OCI-LY1 (cell line): ENCODE results near the gene ZBTB32.
"Not testable (repeated sequence)": the region's sequence is repeated elsewhere in the genome, so short reads cannot be mapped to it uniquely, and the experiment has no call there.

ENCODE experiments used
- H2AFZ ChIP-seq: fragments of 200-600 bp; sonication (generic), shearing (Covaris generic); 2 replicates; pipeline ENCODE4 v1.6.0; 2014; ENCODE audit warnings: antibody characterized with exemption, mild to moderate bottlenecking, low read length
- H3F3A ChIP-seq: fragments of 200-600 bp; sonication (generic), shearing (Covaris generic); 2 replicates; pipeline ENCODE4 v1.6.0; 2014; ENCODE audit warnings: mild to moderate bottlenecking, antibody characterized with exemption, low read length, moderate library complexity; ENCODE audit not compliant: insufficient read depth
- H3K27ac ChIP-seq: fragments of 200-600 bp; sonication (generic); 2 replicates; pipeline ENCODE4 v1.5.1; 2014; ENCODE audit warnings: low read length, mixed run types, mild to moderate bottlenecking, low read depth; ENCODE audit not compliant: poor library complexity, severe bottlenecking
- H3K27me3 ChIP-seq: fragments of 200-600 bp; sonication (generic); 2 replicates; pipeline ENCODE4 v1.6.0; 2014; ENCODE audit warnings: antibody characterized with exemption, mild to moderate bottlenecking, low read length, moderate library complexity; ENCODE audit not compliant: insufficient read depth
- H3K36me3 ChIP-seq: fragments of 200-600 bp; sonication (generic); 2 replicates; pipeline ENCODE4 v1.6.1; 2014; ENCODE audit warnings: mild to moderate bottlenecking, antibody characterized with exemption, low read length, moderate library complexity, mixed read lengths; ENCODE audit not compliant: insufficient read depth
- H3K4me1 ChIP-seq: fragments of 200-600 bp; sonication (generic); 2 replicates; pipeline ENCODE4 v1.5.1; 2014; ENCODE audit warnings: mild to moderate bottlenecking, low read length, moderate library complexity; ENCODE audit not compliant: insufficient read depth, severe bottlenecking
- H3K4me2 ChIP-seq: fragments of 200-600 bp; sonication (generic), shearing (Covaris generic); 2 replicates; pipeline ENCODE4 v1.6.1; 2014; ENCODE audit warnings: low read length
- H3K4me3 ChIP-seq: fragments of 200-600 bp; sonication (generic); 2 replicates; pipeline ENCODE4 v1.5.1; 2014; ENCODE audit warnings: low read length, low read depth, mild to moderate bottlenecking, mixed read lengths; ENCODE audit not compliant: poor library complexity, severe bottlenecking
- H3K79me2 ChIP-seq: fragments of 200-600 bp; shearing (Covaris generic); 2 replicates; pipeline ENCODE4 v1.6.1; 2016; ENCODE audit warnings: mixed run types, low read length, mixed read lengths; ENCODE audit not compliant: insufficient read depth
- H3K9ac ChIP-seq: fragments of 200-600 bp; sonication (generic), shearing (Covaris generic); 2 replicates; pipeline ENCODE4 v1.6.1; 2014; ENCODE audit warnings: mild to moderate bottlenecking, low read length, mixed read lengths
- H3K9me2 ChIP-seq: fragments of 200-600 bp; sonication (generic), shearing (Covaris generic); 2 replicates; pipeline ENCODE4 v1.6.1; 2014; ENCODE audit warnings: low read depth, mild to moderate bottlenecking, low read length, mixed read lengths
- H3K9me3 ChIP-seq: fragments of 200-600 bp; shearing (Covaris generic); 2 replicates; pipeline ENCODE4 v1.6.1; 2014; ENCODE audit warnings: low read length, mixed read lengths
- H4K20me1 ChIP-seq: fragments of 200-600 bp; sonication (generic), shearing (Covaris generic); 2 replicates; pipeline ENCODE4 v1.6.0; 2016; ENCODE audit warnings: mild to moderate bottlenecking, low read length; ENCODE audit not compliant: insufficient read depth
- EZH2 ChIP-seq: fragments of 200-600 bp; sonication (generic), shearing (Covaris generic); IDR thresholded peaks from 2 replicates; pipeline ENCODE4 v1.8.0; 2017; ENCODE audit warnings: borderline replicate concordance, mixed run types, mild to moderate bottlenecking, antibody characterized with exemption, low read length, moderate library complexity, mixed read lengths
- TF ChIP-seq, protein P1 (sequence below): fragments of 200-600 bp; sonication (generic), shearing (Covaris generic); IDR thresholded peaks from 2 replicates; pipeline ENCODE4 v1.5.1; 2017; ENCODE audit warnings: mild to moderate bottlenecking, antibody characterized with exemption, low read length, moderate library complexity, mixed read lengths

ZBTB32 gene

DNA sequence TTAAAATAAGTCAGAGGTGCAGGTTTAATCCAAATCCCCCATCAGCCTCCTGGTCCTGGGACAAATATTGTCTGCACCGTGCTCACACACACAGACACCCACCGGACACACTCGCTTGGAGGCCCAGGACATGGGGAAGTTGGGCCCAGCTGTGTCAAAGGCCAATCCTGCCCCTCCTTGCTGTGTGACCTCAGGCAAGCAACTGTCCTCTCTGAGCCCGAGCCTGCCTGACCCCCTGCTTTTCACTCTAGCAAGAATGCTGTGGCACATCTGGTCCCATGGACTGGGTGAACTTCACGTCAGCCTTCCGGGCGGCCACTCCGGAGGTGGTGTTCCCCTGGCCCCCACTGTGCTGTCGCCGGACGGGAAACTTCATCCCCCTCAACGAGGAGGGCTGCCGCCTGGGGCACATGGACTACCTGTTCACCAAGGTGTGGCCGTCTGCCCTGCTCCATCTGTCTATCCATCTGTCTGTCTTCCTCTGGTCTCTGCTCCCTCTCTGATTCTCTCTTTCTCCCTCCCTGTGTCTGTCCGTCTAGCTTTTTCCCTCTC lies 28.7 kb upstream of the ZBTB32 start:
- no peaks in the 10 kb centered on the region for H4K20me1 ChIP-seq
- no peak overlapping the region for H3K27ac ChIP-seq
- no peak overlapping the region for H3K4me3 ChIP-seq
- no peak for TF ChIP-seq EZH2
- TF ChIP-seq, protein P1, sequence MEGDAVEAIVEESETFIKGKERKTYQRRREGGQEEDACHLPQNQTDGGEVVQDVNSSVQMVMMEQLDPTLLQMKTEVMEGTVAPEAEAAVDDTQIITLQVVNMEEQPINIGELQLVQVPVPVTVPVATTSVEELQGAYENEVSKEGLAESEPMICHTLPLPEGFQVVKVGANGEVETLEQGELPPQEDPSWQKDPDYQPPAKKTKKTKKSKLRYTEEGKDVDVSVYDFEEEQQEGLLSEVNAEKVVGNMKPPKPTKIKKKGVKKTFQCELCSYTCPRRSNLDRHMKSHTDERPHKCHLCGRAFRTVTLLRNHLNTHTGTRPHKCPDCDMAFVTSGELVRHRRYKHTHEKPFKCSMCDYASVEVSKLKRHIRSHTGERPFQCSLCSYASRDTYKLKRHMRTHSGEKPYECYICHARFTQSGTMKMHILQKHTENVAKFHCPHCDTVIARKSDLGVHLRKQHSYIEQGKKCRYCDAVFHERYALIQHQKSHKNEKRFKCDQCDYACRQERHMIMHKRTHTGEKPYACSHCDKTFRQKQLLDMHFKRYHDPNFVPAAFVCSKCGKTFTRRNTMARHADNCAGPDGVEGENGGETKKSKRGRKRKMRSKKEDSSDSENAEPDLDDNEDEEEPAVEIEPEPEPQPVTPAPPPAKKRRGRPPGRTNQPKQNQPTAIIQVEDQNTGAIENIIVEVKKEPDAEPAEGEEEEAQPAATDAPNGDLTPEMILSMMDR = no peak
- H3K27me3 ChIP-seq = peaks cover 4% of the 10 kb centered on the region; the same call in 1 of the 2 replicates
- H2AFZ ChIP-seq = no peak overlapping the region
- H3K9ac ChIP-seq = no peak overlapping the region
- H3K4me2 ChIP-seq = no peak overlapping the region
- H3K36me3 ChIP-seq = no peaks in the 10 kb centered on the region
- no peaks in the 10 kb centered on the region for H3K9me2 ChIP-seq
- H3K79me2 ChIP-seq = no peaks in the 10 kb centered on the region
- H3F3A ChIP-seq = no peaks in the 10 kb centered on the region
- no peaks in the 10 kb centered on the region for H3K9me3 ChIP-seq
- no peaks in the 10 kb centered on the region for H3K4me1 ChIP-seq

DNA sequence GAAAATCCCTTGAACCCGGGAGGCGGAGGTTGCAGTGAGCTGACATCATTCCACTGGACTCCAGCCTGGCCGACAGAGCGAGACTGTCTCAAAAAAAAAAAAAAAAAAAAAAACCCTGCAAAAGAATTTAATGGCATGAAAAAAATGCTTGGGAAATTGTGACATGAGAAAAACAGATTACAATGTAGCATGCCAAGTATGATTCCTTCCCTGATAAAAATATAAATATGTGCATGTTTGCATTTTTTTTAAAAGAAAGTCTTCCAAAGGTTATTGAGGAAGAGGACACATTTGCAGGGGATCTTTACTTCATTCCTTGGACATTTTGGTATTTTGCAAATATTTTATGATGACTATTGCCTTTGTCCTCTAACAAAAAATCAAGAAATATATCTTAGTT lies 14.5 kb upstream of the ZBTB32 start:
- Histone ChIP-seq H3K9me3 (no peaks in the 10 kb centered on the region), H3K79me2 (no peaks in the 10 kb centered on the region), H3K9ac (no peak overlapping the region), H3K4me1 (no peaks in the 10 kb centered on the region), H3K9me2 (no peaks in the 10 kb centered on the region), H3K27ac (no peak overlapping the region), H3K4me2 (no peak overlapping the region), H3K36me3 (no peaks in the 10 kb centered on the region), H4K20me1 (no peaks in the 10 kb centered on the region), H3F3A (no peaks in the 10 kb centered on the region), H3K4me3 (no peak overlapping the region), H2AFZ (no peak overlapping the region), H3K27me3 (no peaks in the 10 kb centered on the region; the same call in 1 of the 2 replicates)
- TF ChIP-seq EZH2 = no peak
- TF ChIP-seq, protein P1 = no peak

DNA sequence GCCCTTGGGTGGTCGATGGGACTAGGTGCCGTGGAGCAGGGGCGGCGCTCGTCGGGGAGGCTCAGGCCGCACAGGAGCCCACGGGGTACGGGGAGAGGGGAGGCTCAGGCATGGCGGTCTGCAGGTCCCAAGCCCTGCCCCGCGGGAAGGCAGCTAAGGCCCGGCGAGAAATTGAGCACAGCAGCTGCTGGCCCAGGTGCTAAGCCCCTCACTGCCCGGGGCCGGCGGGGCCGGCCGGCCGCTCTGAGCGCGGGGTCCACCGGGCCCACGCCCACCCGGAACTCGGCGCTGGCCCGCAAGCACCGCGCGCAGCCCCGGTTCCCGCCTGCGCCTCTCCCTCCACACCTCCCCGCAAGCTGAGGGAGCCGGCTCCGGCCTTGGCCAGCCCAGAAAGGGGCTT lies 13.3 kb upstream of the ZBTB32 start:
- H3K79me2 ChIP-seq, H2AFZ ChIP-seq, H3K9me2 ChIP-seq, H3K9ac ChIP-seq, H4K20me1 ChIP-seq, H3K27ac ChIP-seq, H3K4me1 ChIP-seq, H3K4me2 ChIP-seq, H3F3A ChIP-seq, H3K9me3 ChIP-seq, H3K27me3 ChIP-seq, H3K36me3 ChIP-seq, H3K4me3 ChIP-seq: not testable (repeated sequence)

DNA sequence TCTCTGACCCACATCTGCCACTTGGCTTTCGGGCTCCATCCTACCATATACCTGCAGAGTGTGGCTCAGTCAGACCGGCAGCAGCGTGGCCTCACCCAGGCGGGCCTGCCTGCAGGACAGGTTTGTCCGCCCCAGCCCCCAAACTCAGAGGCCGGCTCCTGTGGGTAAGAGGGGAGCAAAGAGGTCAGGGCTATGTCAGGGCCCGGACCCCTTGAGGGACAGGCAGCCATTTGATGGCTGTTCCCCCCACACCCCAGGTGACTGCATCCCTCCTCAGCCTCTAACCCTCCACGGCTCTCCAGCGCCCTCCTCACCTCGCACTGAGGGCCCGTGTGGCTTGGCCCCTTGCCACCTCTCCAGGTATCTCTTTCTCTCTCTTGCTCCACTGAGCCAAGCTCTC lies 12.3 kb upstream of the ZBTB32 start:
- H3K27ac ChIP-seq = no peak overlapping the region

More for the DNA sequence above, 12.3 kb upstream of the ZBTB32 start:
- no peaks in the 10 kb centered on the region for H4K20me1 ChIP-seq
- no peaks in the 10 kb centered on the region for H3K9me3 ChIP-seq
- H3K27me3 ChIP-seq = no peaks in the 10 kb centered on the region; the same call in 1 of the 2 replicates
- no peak overlapping the region for H2AFZ ChIP-seq
- no peaks in the 10 kb centered on the region for H3K9me2 ChIP-seq
- no peaks in the 10 kb centered on the region for H3F3A ChIP-seq
- TF ChIP-seq, protein P1 = peak; percentile 14; the same call in 1 of the 2 replicates
- TF ChIP-seq EZH2 = no peak
- no peaks in the 10 kb centered on the region for H3K4me1 ChIP-seq
- no peaks in the 10 kb centered on the region for H3K36me3 ChIP-seq
- H3K4me2 ChIP-seq = no peak overlapping the region
- no peak overlapping the region for H3K4me3 ChIP-seq
- no peaks in the 10 kb centered on the region for H3K79me2 ChIP-seq
- no peak overlapping the region for H3K9ac ChIP-seq
